Tibial artery (tissue), 4 donors: ENCODE data around the gene RIC8A.

ENCODE experiments used
- DNase-seq, 2 donors: peaks; one replicate each; pipeline ENCODE4 v3.0.0-alpha.2; 2019
- H3K27ac ChIP-seq, 2 donors: fragments of 200-600 bp; sonication (generic) in 1 of 2; 1 replicate in 1 of 2; 2 replicates in 1 of 2; pipeline ENCODE4 v1.5.1; 2018 to 2019; ENCODE audit warnings: mild to moderate bottlenecking in 1 of 2
- H3K27me3 ChIP-seq, 2 donors: fragments of 200-600 bp; sonication (generic) in 1 of 2; one replicate each; pipeline versions ENCODE4 v1.5.1 to v1.6.0; 2016 to 2019
- H3K36me3 ChIP-seq, 3 donors: fragments of 200-600 bp; sonication (generic) in 2 of 3; one replicate each; pipeline ENCODE4 v1.5.1; 2016 to 2019; ENCODE audit warnings: mild to moderate bottlenecking in 2 of 3
- H3K4me1 ChIP-seq, 4 donors: fragments of 200-600 bp; sonication (generic) in 2 of 4; 1 replicate in 3 of 4; 2 replicates in 1 of 4; pipeline ENCODE4 v1.5.1; 2016 to 2019
- H3K4me3 ChIP-seq, 2 donors: fragments of 200-600 bp; sonication (generic) in 1 of 2; 1 replicate in 1 of 2; 2 replicates in 1 of 2; pipeline ENCODE4 v1.5.1; 2018 to 2019; ENCODE audit warnings: mild to moderate bottlenecking in 2 of 2
- H3K9me3 ChIP-seq, 3 donors: fragments of 200-600 bp; sonication (generic) in 1 of 3; one replicate each; pipeline ENCODE4 v1.5.1; 2016 to 2019
- CTCF ChIP-seq, 2 experiments: fragments of 200-600 bp in 1 of 2; fragments of 450-650 bp in 1 of 2; IDR thresholded peaks; one replicate each; pipeline ENCODE4 v1.5.1; 2017 to 2019; ENCODE audit warnings: antibody characterized with exemption in 2 of 2, mild to moderate bottlenecking in 1 of 2, moderate library complexity in 1 of 2
- intact Hi-C: fragments of 100-400 bp; cut with DNase I; formaldehyde crosslinking; loops from one replicate; pipeline ENCODE4 v1.15.0; 2023; ENCODE audit warnings: low total_unique reads

The RIC8A gene

GRCh38 chr11:204587-205109 is 2.9 kb upstream of the RIC8A start:
- H3K4me3 ChIP-seq: no peak overlapping the region
- H3K27ac ChIP-seq: no peak overlapping the region
- intact Hi-C loops: loop anchor here (5.0 kb wide), 1 partner anchor 243 kb away; no protein-coding TSS in a partner anchor
- H3K4me1 ChIP-seq: peaks cover 12 to 42% (median 38%) of the 10 kb centered on the region in 4 donors
- TF ChIP-seq CTCF (IDR thresholded peaks at IDR 0.05): no peak
- H3K27me3 ChIP-seq: no peaks in the 10 kb centered on the region
- no peak for DNase-seq
- peaks cover 17 to 65% (median 35%) of the 10 kb centered on the region in 3 donors for H3K36me3 ChIP-seq
- no peaks in the 10 kb centered on the region for H3K9me3 ChIP-seq

- Histone ChIP-seq H3K4me3 (peak overlapping the region; percentile 93 to 97), H3K36me3 (peaks cover 22 to 66% (median 40%) of the 10 kb centered on the region in 3 donors), H3K4me1 (peaks cover 12 to 49% (median 45%) of the 10 kb centered on the region in 4 donors), H3K9me3 (no peaks in the 10 kb centered on the region), H3K27ac (peak overlapping the region; percentile 96 to 97), H3K27me3 (no peaks in the 10 kb centered on the region)
- intact Hi-C loops: loop anchor here (5.0 kb wide), 1 partner anchor 242 kb away; no protein-coding TSS in a partner anchor
- no peak for TF ChIP-seq CTCF (IDR thresholded peaks at IDR 0.05)
- DNase-seq: no peak
These were observed 2.1 kb upstream of the RIC8A start for GRCh38 chr11:205221-206001.

GRCh38 chr11:206002-206384 is 1.5 kb upstream of the RIC8A start:
- H3K27me3 ChIP-seq: no peaks in the 10 kb centered on the region
- peaks cover 27 to 66% (median 41%) of the 10 kb centered on the region in 3 donors for H3K36me3 ChIP-seq
- no peak for DNase-seq
- H3K9me3 ChIP-seq: no peaks in the 10 kb centered on the region
- TF ChIP-seq CTCF (IDR thresholded peaks at IDR 0.05): no peak
- intact Hi-C loops: loop anchor here (5.0 kb wide), 1 partner anchor 241 kb away; no protein-coding TSS in a partner anchor
- H3K4me1 ChIP-seq: peaks cover 12 to 55% (median 51%) of the 10 kb centered on the region in 4 donors
- H3K27ac ChIP-seq: peak overlapping the region; percentile 96 to 97
- H3K4me3 ChIP-seq: peak overlapping the region; percentile 93 to 97

GRCh38 chr11:206526-207207 is 841 bp upstream of the RIC8A start:
- TF ChIP-seq CTCF (IDR thresholded peaks at IDR 0.05): no peak
- intact Hi-C loops: loop anchor here (5.0 kb wide), 1 partner anchor 241 kb away; no protein-coding TSS in a partner anchor
- Histone ChIP-seq H3K4me1 (peaks cover 12 to 59% (median 53%) of the 10 kb centered on the region in 4 donors), H3K27ac (peak overlapping the region; percentile 96 to 97), H3K4me3 (peak overlapping the region; percentile 93 to 97), H3K27me3 (no peaks in the 10 kb centered on the region), H3K36me3 (peaks cover 29 to 66% (median 47%) of the 10 kb centered on the region in 3 donors), H3K9me3 (no peaks in the 10 kb centered on the region)
- peak in 1 of 2 donors; percentile 76 for DNase-seq

GRCh38 chr11:207863-208180 is 314 bp downstream of the RIC8A start:
- peak in 1 of 2 donors; percentile 78 for DNase-seq
- no peak for TF ChIP-seq CTCF (IDR thresholded peaks at IDR 0.05)
- Histone ChIP-seq H3K4me1 (peaks cover 12 to 62% (median 53%) of the 10 kb centered on the region in 4 donors), H3K27ac (peak overlapping the region; percentile 96 to 97), H3K27me3 (no peaks in the 10 kb centered on the region), H3K4me3 (peak overlapping the region; percentile 93 to 97), H3K9me3 (no peaks in the 10 kb centered on the region), H3K36me3 (peaks cover 40 to 66% (median 58%) of the 10 kb centered on the region in 3 donors)
- intact Hi-C loops: loop anchor here (5.0 kb wide), 1 partner anchor 239 kb away; no protein-coding TSS in a partner anchor
